Endothelial cell of umbilical vein (primary cell): ENCODE measurements around the gene ZNF668. TPM values are rescaled to one million over a fixed set of nuclear protein-coding genes. Genes with fewer than 3 reads are reported as not detected.
A peak's percentile ranks its signal among the peaks of the same experiment; 100 is the strongest.

Experiments used
- BruUV-seq: library from RNA; stranded (reverse); fragments of 400-500 nt; replicated peaks from 2 replicates; lab custom pipeline; 2021; lab: Mats Ljungman, UMichigan
- CTCF ChIA-PET: fragments of 300-600, 350-600 bp; sonication (Branson Sonifier 250); formaldehyde crosslinking; loops from one replicate; lab custom pipeline; 2021; ENCODE audit warnings: antibody characterized with exemption, inconsistent platforms; lab: Charles Lee
- POLR2A ChIA-PET: fragments of 300-600, 350-600 bp; sonication (Branson Sonifier 250); formaldehyde crosslinking; loops from one replicate; lab custom pipeline; 2021; ENCODE audit warnings: antibody characterized with exemption, inconsistent platforms; lab: Charles Lee
- DNase-seq: peaks from one replicate; pipeline ENCODE4 v3.0.0-alpha.2; 2011; ENCODE audit warnings: low read depth, low spot score
- FAIRE-seq: peaks from 2 replicates; lab custom pipeline; 2011; peaks lifted over from hg19 to GRCh38; lab: Jason Lieb, UNC
- H2AFZ ChIP-seq: 2 replicates; pipeline ENCODE4 v1.6.0; 2012; ENCODE audit warnings: low read depth, low read length, control low read depth, inconsistent platforms
- H3K27ac ChIP-seq: 2 replicates; pipeline ENCODE4 v1.5.1; 2011; ENCODE audit warnings: low read depth, mild to moderate bottlenecking, control low read depth, low read length, moderate library complexity; ENCODE audit not compliant: insufficient read depth
- H3K27me3 ChIP-seq, 2 experiments: 2 replicates each; pipeline versions ENCODE4 v1.6.0 to v1.6.1; 2011; ENCODE audit warnings: low read length in 2 of 2, mixed read lengths in 1 of 2; ENCODE audit not compliant: control insufficient read depth in 2 of 2, insufficient read depth in 2 of 2
- H3K36me3 ChIP-seq, 2 experiments: 2 replicates in 1 of 2; 3 replicates in 1 of 2; pipeline ENCODE4 v1.5.1; 2011; ENCODE audit warnings: low read length in 2 of 2, mild to moderate bottlenecking in 1 of 2, moderate library complexity in 1 of 2; ENCODE audit not compliant: control insufficient read depth in 2 of 2, insufficient read depth in 2 of 2; ENCODE audit errors: extremely low read depth in 1 of 2
- H3K4me1 ChIP-seq: 3 replicates; pipeline ENCODE4 v1.5.1; 2011; ENCODE audit warnings: mild to moderate bottlenecking, low read length; ENCODE audit not compliant: control insufficient read depth, insufficient read depth; ENCODE audit errors: extremely low read depth
- H3K4me2 ChIP-seq: 2 replicates; pipeline ENCODE4 v1.6.1; 2011; ENCODE audit warnings: low read length, control low read depth, mixed read lengths; ENCODE audit not compliant: insufficient read depth
- H3K4me3 ChIP-seq, 3 experiments: fragments of 200-600 bp in 1 of 3; sonication (generic), shearing (Covaris generic) in 1 of 3; replicated peaks in 1 of 3; 2 replicates each; pipeline ENCODE4 v1.5.1; 2011 to 2016; ENCODE audit warnings: control low read depth in 3 of 3, low read length in 3 of 3, mild to moderate bottlenecking in 2 of 3, inconsistent platforms in 1 of 3, low read depth in 1 of 3, moderate library complexity in 1 of 3; ENCODE audit not compliant: insufficient read depth in 1 of 3
- H3K79me2 ChIP-seq: 2 replicates; pipeline ENCODE4 v1.6.0; 2012; ENCODE audit warnings: low read length, inconsistent platforms; ENCODE audit not compliant: control insufficient read depth, insufficient read depth
- H3K9ac ChIP-seq: replicated peaks from 2 replicates; pipeline ENCODE3; 2011; ENCODE audit warnings: low read length, control low read depth; ENCODE audit not compliant: insufficient read depth; ENCODE audit errors: extremely low read depth
- H3K9me1 ChIP-seq: replicated peaks from 3 replicates; pipeline ENCODE4 v1.6.0; 2011; ENCODE audit warnings: mild to moderate bottlenecking, low read length; ENCODE audit not compliant: control insufficient read depth, insufficient read depth; ENCODE audit errors: extremely low read depth
- H3K9me3 ChIP-seq: replicated peaks from 2 replicates; pipeline ENCODE4 v1.5.1; 2012; ENCODE audit warnings: low read length, inconsistent platforms; ENCODE audit not compliant: control insufficient read depth, insufficient read depth
- H4K20me1 ChIP-seq: replicated peaks from 2 replicates; pipeline ENCODE3; 2011; ENCODE audit warnings: mild to moderate bottlenecking, low read length; ENCODE audit not compliant: control insufficient read depth, insufficient read depth; ENCODE audit errors: extremely low read depth
- CTCF ChIP-seq, 2 donors: IDR thresholded peaks; 1 replicate in 1 of 2; 2 replicates in 1 of 2; pipeline ENCODE4 v1.5.1; 2011; ENCODE audit warnings: low read length in 2 of 2, mild to moderate bottlenecking in 2 of 2, moderate library complexity in 2 of 2, control low read depth in 1 of 2, inconsistent platforms in 1 of 2, low read depth in 1 of 2; ENCODE audit not compliant: insufficient read depth in 1 of 2; ENCODE audit errors: extremely low read depth in 1 of 2
- EZH2 ChIP-seq: IDR thresholded peaks from 2 replicates; pipeline ENCODE4 v1.6.1; 2012; ENCODE audit warnings: borderline replicate concordance, low read depth, mild to moderate bottlenecking, moderate library complexity, low read length, inconsistent platforms; ENCODE audit not compliant: severe bottlenecking
- FOS ChIP-seq: IDR thresholded peaks from 2 replicates; pipeline ENCODE4 v1.6.1; 2011; ENCODE audit warnings: mild to moderate bottlenecking, low read length, moderate library complexity, borderline replicate concordance; ENCODE audit not compliant: insufficient read depth
- GATA2 ChIP-seq: IDR thresholded peaks from 2 replicates; pipeline ENCODE4 v1.7.0; 2011; ENCODE audit warnings: low read depth, mild to moderate bottlenecking, moderate library complexity, mixed read lengths, low read length; ENCODE audit not compliant: insufficient read length, insufficient read depth
- JUN ChIP-seq: IDR thresholded peaks from 2 replicates; pipeline ENCODE4 v1.6.1; 2011; ENCODE audit warnings: borderline replicate concordance, low read depth; ENCODE audit not compliant: insufficient read length, insufficient read depth
- MAX ChIP-seq: IDR thresholded peaks from 2 replicates; pipeline ENCODE4 v1.6.1; 2011; ENCODE audit not compliant: insufficient read depth, insufficient read length
- MYC ChIP-seq: IDR thresholded peaks from one replicate; pipeline ENCODE4 v1.6.1; 2011; ENCODE audit warnings: mild to moderate bottlenecking, low read depth, low read length
- POLR2A ChIP-seq: IDR thresholded peaks from 2 replicates; pipeline ENCODE4 v1.6.1; 2012; ENCODE audit warnings: low read depth, mild to moderate bottlenecking, control low read depth, low read length
- POLR2AphosphoS5 ChIP-seq: IDR thresholded peaks from 2 replicates; pipeline ENCODE4 v1.6.1; 2012; ENCODE audit warnings: low read depth, mild to moderate bottlenecking, control low read depth, low read length, moderate library complexity; ENCODE audit not compliant: insufficient read depth
- dilution Hi-C: fragments of 300-500 bp; cut with MboI; formaldehyde crosslinking; loops from one replicate; pipeline ENCODE4 v1.15.0; 2019; ENCODE audit warnings: low sequenced_read_pairs; ENCODE audit not compliant: extremely low pct_ligation_motif_present
- intact Hi-C: fragments of 100-400 bp; cut with micrococcal nuclease; formaldehyde crosslinking; loops from one replicate; pipeline ENCODE4 v1.10.0; 2022
- polyA plus RNA-seq, 4 experiments: library from polyadenylated mRNA; depleted of rRNA in 3 of 4; stranded (reverse) in 3 of 4; unstranded in 1 of 4; fragments of >200 nt; gene quantifications; 2 replicates each; pipeline versions ENCODE4 v1.2.1 to v1.2.3, GENCODE V29; 2011 to 2012; ENCODE audit warnings: missing spikeins in 1 of 4
- total RNA-seq: library from RNA; stranded (reverse); gene quantifications from 2 replicates; pipeline ENCODE4 v1.2.3, GENCODE V29; 2021

ZNF668 gene
- total and polyA plus RNA-seq, 2 donors (not counting 3 experiments of a cell fraction or from before 2014, with no cell fraction given) = 11.8 to 13.3 TPM

- no peak for TF ChIP-seq POLR2A
- no peak for TF ChIP-seq FOS
- no peak for TF ChIP-seq MAX
- TF ChIP-seq JUN = no peak
- no peak for TF ChIP-seq MYC
- TF ChIP-seq POLR2AphosphoS5 = no peak
- TF ChIP-seq EZH2 = no peak
- TF ChIP-seq CTCF (IDR thresholded peaks at IDR 0.05; ENCODE audit: extremely low read depth in 1 of 2, insufficient read depth in 1 of 2, low read depth in 1 of 2, low read length in 2 of 2) = no peak
- no peak for TF ChIP-seq GATA2
- ChIA-PET CTCF (interaction anchor here (1.0 to 1.6 kb wide), 4 partner anchors 9 to 317 kb away, joined by 4 to 5 read pairs (median 4); partner anchors contain the start of gene ZNF668), POLR2A (no interaction called here)
- H3K79me2 ChIP-seq = peaks cover 19% of the 10 kb centered on the region
- peak overlapping the region; percentile 8 for H3K9ac ChIP-seq
- no TSS peak for BruUV-seq
- H3K4me2 ChIP-seq = peak overlapping the region; percentile 27
- peak overlapping the region; percentile 63 for H3K27ac ChIP-seq
- H3K36me3 ChIP-seq = peaks cover 0 to 17% of the 10 kb centered on the region in 2 experiments
- H3K27me3 ChIP-seq = no peaks in the 10 kb centered on the region
- no peak overlapping the region for H2AFZ ChIP-seq
- no peaks in the 10 kb centered on the region for H4K20me1 ChIP-seq
- DNase-seq = peak; percentile 8
- intact Hi-C loops (no loop called here), dilution Hi-C loops (no loop called here)
- H3K9me3 ChIP-seq = no peaks in the 10 kb centered on the region
- H3K9me1 ChIP-seq = no peaks in the 10 kb centered on the region
- no peak overlapping the region for H3K4me3 ChIP-seq
- H3K4me1 ChIP-seq = peaks cover 10% of the 10 kb centered on the region
- FAIRE-seq = peak; percentile 76
Measured at GRCh38 chr16:31064882-31065461, 9.1 kb downstream of the ZNF668 start.
